HCT116 (cell line): Measurements from ENCODE around the gene ACAN. TPM values are rescaled to one million over a fixed set of nuclear protein-coding genes. Genes with fewer than 3 reads are reported as not detected.
A peak's percentile ranks its signal among the peaks of the same experiment; 100 is the strongest.

ENCODE experiments used
- ATAC-seq: fragments of 200-7000 bp; cut with Tn5 transposase; 2 replicates; pipeline ENCODE4 v1.9.1; 2020; ENCODE audit warnings: mild to moderate bottlenecking, moderate library complexity
- BruUV-seq: library from RNA; stranded (reverse); fragments of 400-500 nt; replicated peaks from 2 replicates; lab custom pipeline; 2021; lab: Mats Ljungman, UMichigan
- CTCF ChIA-PET: fragments of 300-600 bp; sonication (Branson Sonifier 250); formaldehyde crosslinking; loops from one replicate; lab custom pipeline; 2021; ENCODE audit warnings: antibody characterized with exemption; lab: Charles Lee
- POLR2A ChIA-PET: fragments of 300-600, 350-600 bp; sonication (Branson Sonifier 250); formaldehyde crosslinking; loops from one replicate; lab custom pipeline; 2021; ENCODE audit warnings: antibody characterized with exemption; lab: Charles Lee
- RAD21 ChIA-PET, 2 experiments: fragments of 300-600 bp; sonication (Branson Sonifier 250); formaldehyde crosslinking; loops; one replicate each; lab custom pipeline; 2023; ENCODE audit warnings: low total read pairs in 2 of 2; ENCODE audit not compliant: uncharacterized antibody in 2 of 2, unreplicated experiment in 2 of 2, low non-redundant PET in 1 of 2; lab: Charles Lee
- DNase-seq: peaks from one replicate; pipeline ENCODE4 v3.0.0-alpha.2; 2010; ENCODE audit warnings: low read depth, low spot score
- H2AFZ ChIP-seq: fragments of 200-600 bp; shearing (Covaris generic), sonication (generic); 2 replicates; pipeline ENCODE4 v1.6.1; 2017; ENCODE audit warnings: low read depth, mixed run types, mixed read lengths, antibody characterized with exemption, low read length; ENCODE audit not compliant: poor library complexity, severe bottlenecking
- H3K27ac ChIP-seq: 2 replicates; pipeline ENCODE4 v1.5.1; 2012; ENCODE audit warnings: low read depth, low read length
- H3K27me3 ChIP-seq: fragments of 200-600 bp; sonication (generic); 2 replicates; pipeline ENCODE4 v1.6.1; 2016; ENCODE audit warnings: mixed run types, low read length, mixed read lengths; ENCODE audit not compliant: insufficient read depth
- H3K36me3 ChIP-seq, 2 experiments: fragments of 200-500 bp in 1 of 2; fragments of 200-600 bp in 1 of 2; sonication (Bioruptor generic) in 1 of 2; sonication (generic) in 1 of 2; 2 replicates each; pipeline versions ENCODE4 v1.5.1 to v1.6.1; 2014 to 2016; ENCODE audit warnings: low read length in 2 of 2, inconsistent platforms in 1 of 2, mixed read lengths in 1 of 2, mixed run types in 1 of 2; ENCODE audit not compliant: insufficient read depth in 2 of 2, control insufficient read depth in 1 of 2
- H3K4me1 ChIP-seq, 2 experiments: fragments of 200-600 bp in 1 of 2; sonication (generic) in 1 of 2; 2 replicates each; pipeline versions ENCODE4 v1.5.1 to v1.6.1; 2012 to 2017; ENCODE audit warnings: low read length in 2 of 2, inconsistent platforms in 1 of 2, mild to moderate bottlenecking in 1 of 2, mixed read lengths in 1 of 2, mixed run types in 1 of 2, moderate library complexity in 1 of 2; ENCODE audit not compliant: insufficient read depth in 2 of 2, control insufficient read depth in 1 of 2
- H3K4me2 ChIP-seq: fragments of 200-600 bp; sonication (generic); 2 replicates; pipeline ENCODE4 v1.6.1; 2017; ENCODE audit warnings: mixed run types, low read length, mixed read lengths
- H3K4me3 ChIP-seq, 2 experiments: fragments of 200-600 bp in 1 of 2; sonication (generic) in 1 of 2; replicated peaks in 1 of 2; 2 replicates each; pipeline ENCODE4 v1.5.1; 2011 to 2016; ENCODE audit warnings: low read length in 2 of 2, control low read depth in 1 of 2, low read depth in 1 of 2, mild to moderate bottlenecking in 1 of 2, mixed read lengths in 1 of 2, mixed run types in 1 of 2
- H3K79me2 ChIP-seq: fragments of 200-600 bp; sonication (generic); 2 replicates; pipeline ENCODE4 v1.6.1; 2017; ENCODE audit warnings: mild to moderate bottlenecking, mixed run types, low read length, moderate library complexity, mixed read lengths; ENCODE audit not compliant: insufficient read depth
- H3K9ac ChIP-seq: fragments of 200-600 bp; sonication (generic); 2 replicates; pipeline ENCODE4 v1.6.1; 2016; ENCODE audit warnings: low read length, mixed read lengths
- H3K9me2 ChIP-seq: fragments of 200-600 bp; sonication (generic), shearing (Covaris generic); 2 replicates; pipeline ENCODE4 v1.6.1; 2017; ENCODE audit warnings: mixed run types, mild to moderate bottlenecking, moderate library complexity; ENCODE audit not compliant: insufficient read depth
- H3K9me3 ChIP-seq, 2 experiments: fragments of 200-500 bp in 1 of 2; fragments of 200-600 bp in 1 of 2; sonication (Bioruptor generic) in 1 of 2; sonication (generic) in 1 of 2; 2 replicates each; pipeline ENCODE4 v1.6.1; 2014 to 2017; ENCODE audit warnings: low read length in 2 of 2, mixed read lengths in 2 of 2, inconsistent platforms in 1 of 2, low read depth in 1 of 2, mild to moderate bottlenecking in 1 of 2, mixed run types in 1 of 2, moderate library complexity in 1 of 2; ENCODE audit not compliant: control insufficient read depth in 1 of 2, insufficient read depth in 1 of 2
- H4K20me1 ChIP-seq: fragments of 200-600 bp; sonication (generic), shearing (Covaris generic); 2 replicates; pipeline ENCODE4 v1.6.1; 2017; ENCODE audit warnings: mixed run types, mild to moderate bottlenecking, moderate library complexity; ENCODE audit not compliant: insufficient read depth
- CTCF ChIP-seq, 3 experiments: fragments of 200-600 bp in 1 of 3; sonication (generic) in 1 of 3; IDR thresholded peaks in 2 of 3; conservative IDR thresholded peaks in 1 of 3; 2 replicates each; pipeline ENCODE4 v1.5.1; 2012 to 2017; ENCODE audit warnings: low read depth in 2 of 3, low read length in 2 of 3, antibody characterized with exemption in 1 of 3, borderline replicate concordance in 1 of 3, control low read depth in 1 of 3, mild to moderate bottlenecking in 1 of 3, mixed read lengths in 1 of 3, mixed run types in 1 of 3, moderate library complexity in 1 of 3; ENCODE audit not compliant: insufficient read depth in 1 of 3
- EGR1 ChIP-seq: IDR thresholded peaks from 2 replicates; pipeline ENCODE4 v1.6.1; 2012; ENCODE audit warnings: low read depth
- RAD21 ChIP-seq: IDR thresholded peaks from 2 replicates; pipeline ENCODE4 v1.6.1; 2012; ENCODE audit warnings: low read depth, mild to moderate bottlenecking
- SRF ChIP-seq: IDR thresholded peaks from 2 replicates; pipeline ENCODE4 v1.6.1; 2012; ENCODE audit warnings: low read depth
- TCF7L2 ChIP-seq: IDR thresholded peaks from 2 replicates; pipeline ENCODE4 v1.7.0; 2011; ENCODE audit warnings: borderline replicate concordance, inconsistent platforms; ENCODE audit not compliant: insufficient read depth, insufficient read length; ENCODE audit errors: extremely low read depth
- intact Hi-C: fragments of 100-400 bp; cut with micrococcal nuclease; formaldehyde crosslinking; loops from 2 replicates; pipeline ENCODE4 v1.10.0; 2022
- total RNA-seq: library from RNA; stranded (reverse); gene quantifications from one replicate; pipeline ENCODE4 v1.2.1, GENCODE V29; 2021; ENCODE audit not compliant: unreplicated experiment

Gene ACAN
- total RNA-seq, 1 experiment from 2014 or later: not detected

GRCh38 chr15:88904624-88905327 lies 101.5 kb downstream of the ACAN start:
- ChIA-PET CTCF (interaction anchor here (0.6 to 3.2 kb wide), 28 partner anchors 9 to 395 kb away, joined by 3 to 38 read pairs (median 5); partner anchors contain the start of genes ABHD2, HAPLN3 and MFGE8), RAD21 (interaction anchor here (0.6 to 1.9 kb wide), 7 partner anchors 97 to 273 kb away, joined by 3 to 10 read pairs (median 6); no protein-coding TSS in a partner anchor), POLR2A (interaction anchor here (0.7 to 1.5 kb wide), 4 partner anchors 8 to 113 kb away, joined by 3 to 5 read pairs (median 3); partner anchors contain the start of gene HAPLN3)
- Histone ChIP-seq H3K4me3 (no peak overlapping the region), H3K79me2 (no peaks in the 10 kb centered on the region), H4K20me1 (no peaks in the 10 kb centered on the region), H3K27me3 (no peaks in the 10 kb centered on the region), H3K27ac (no peak overlapping the region), H3K36me3 (0 out of 4 replicates have a peak, but pooled peaks cover 0 to 2% of the 10 kb centered on the region in 2 experiments), H2AFZ (no peak overlapping the region), H3K9ac (no peak overlapping the region), H3K4me2 (peak overlapping the region; percentile 47), H3K9me2 (no peaks in the 10 kb centered on the region), H3K9me3 (no peaks in the 10 kb centered on the region), H3K4me1 (peaks cover 7 to 28% of the 10 kb centered on the region in 2 experiments; a peak in 3 of 4 replicates)
- intact Hi-C loops: loop anchor here (1.0 to 2.0 kb wide), 2 partner anchors 113 to 272 kb away; no protein-coding TSS in a partner anchor
- peak; percentile 94 to 97 (median 97) for TF ChIP-seq CTCF (IDR thresholded peaks at IDR 0.05 in 2 of 3, conservative IDR thresholded peaks at IDR 0.05 in 1 of 3; ENCODE audit: borderline replicate concordance in 1 of 3, insufficient read depth in 1 of 3, low read depth in 2 of 3, low read length in 2 of 3)
- no peak for TF ChIP-seq EGR1
- peak; percentile 91 for TF ChIP-seq TCF7L2
- TF ChIP-seq RAD21: peak; percentile 94
- no peak for TF ChIP-seq SRF
- ATAC-seq (peak; percentile 90), DNase-seq (no peak)
- BruUV-seq: no TSS peak
